DND-41 (cell line): Measurements from ENCODE around the gene NEK10.

Experiments
- ATAC-seq: fragments of 200-7000 bp; cut with Tn5 transposase; 3 replicates; pipeline ENCODE4 v1.9.1; 2021; ENCODE audit warnings: low read depth; ENCODE audit not compliant: insufficient read depth
- DNase-seq: peaks from one replicate; pipeline ENCODE4 v3.0.0-alpha.2; 2020
- H2AFZ ChIP-seq: 2 replicates; pipeline ENCODE4 v1.6.0; 2012; ENCODE audit warnings: low read depth, low read length
- H3K27ac ChIP-seq: 2 replicates; pipeline ENCODE4 v1.5.1; 2012; ENCODE audit warnings: low read length, inconsistent platforms
- H3K27me3 ChIP-seq: fragments of 200-600 bp; sonication (generic); 2 replicates; pipeline ENCODE4 v1.6.0; 2012; ENCODE audit warnings: low read length, mild to moderate bottlenecking, inconsistent platforms; ENCODE audit not compliant: insufficient read depth, poor library complexity
- H3K36me3 ChIP-seq: 2 replicates; pipeline ENCODE4 v1.5.1; 2012; ENCODE audit warnings: low read length, inconsistent platforms; ENCODE audit not compliant: insufficient read depth
- H3K4me1 ChIP-seq: 2 replicates; pipeline ENCODE4 v1.5.1; 2012; ENCODE audit warnings: mild to moderate bottlenecking, low read length; ENCODE audit not compliant: insufficient read depth
- H3K4me2 ChIP-seq: 2 replicates; pipeline ENCODE4 v1.6.0; 2012; ENCODE audit warnings: mild to moderate bottlenecking, moderate library complexity, low read length, inconsistent platforms; ENCODE audit not compliant: insufficient read depth
- H3K4me3 ChIP-seq, 2 experiments: fragments of 200-600 bp in 1 of 2; shearing (Covaris generic) in 1 of 2; 2 replicates each; pipeline ENCODE4 v1.5.1; 2012 to 2016; ENCODE audit warnings: inconsistent platforms in 2 of 2, low read length in 2 of 2, mild to moderate bottlenecking in 2 of 2, low read depth in 1 of 2, moderate library complexity in 1 of 2
- H3K79me2 ChIP-seq: 2 replicates; pipeline ENCODE4 v1.6.0; 2012; ENCODE audit warnings: low read length, inconsistent platforms; ENCODE audit not compliant: insufficient read depth
- H3K9ac ChIP-seq: 2 replicates; pipeline ENCODE4 v1.6.0; 2012; ENCODE audit warnings: low read depth, mild to moderate bottlenecking, inconsistent platforms, low read length, moderate library complexity
- H3K9me3 ChIP-seq: 2 replicates; pipeline ENCODE4 v1.5.1; 2012; ENCODE audit warnings: low read length, moderate library complexity, mild to moderate bottlenecking, inconsistent platforms; ENCODE audit not compliant: insufficient read depth, severe bottlenecking
- H4K20me1 ChIP-seq: 2 replicates; pipeline ENCODE4 v1.6.0; 2012; ENCODE audit warnings: low read length; ENCODE audit not compliant: insufficient read depth
- EZH2 ChIP-seq: IDR thresholded peaks from 3 replicates; pipeline ENCODE4 v1.6.1; 2012; ENCODE audit warnings: borderline replicate concordance, low read depth, mild to moderate bottlenecking, moderate library complexity, low read length, inconsistent platforms; ENCODE audit not compliant: severe bottlenecking
- TF ChIP-seq, protein P1 (sequence below): IDR thresholded peaks from 2 replicates; pipeline ENCODE4 v1.5.1; 2012; ENCODE audit warnings: borderline replicate concordance, low read length, moderate library complexity, mild to moderate bottlenecking; ENCODE audit not compliant: poor library complexity, severe bottlenecking; ENCODE audit errors: extremely low read depth

The NEK10 gene

DNA sequence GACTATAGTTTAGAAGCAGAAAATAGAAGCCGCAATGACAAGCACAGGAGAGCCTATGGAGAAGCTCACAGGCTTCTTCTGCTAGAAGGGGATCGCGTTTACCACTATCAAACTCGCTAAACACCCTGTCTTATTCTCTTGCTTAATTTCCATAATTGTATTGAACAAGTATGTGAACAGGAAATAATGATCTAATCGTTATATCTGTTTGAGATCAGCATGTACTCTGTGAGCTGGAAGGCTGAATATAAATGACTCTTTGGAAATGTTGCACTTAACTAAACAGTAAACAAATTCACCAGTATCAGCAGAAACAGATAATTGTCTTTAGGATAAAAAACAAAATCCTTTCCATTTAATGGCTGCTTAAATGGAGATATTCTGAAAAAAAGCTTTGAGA lies 15.0 kb downstream of the NEK10 start:
- DNase-seq, result no peak
- H3K79me2 ChIP-seq, result no peaks in the 10 kb centered on the region
- H3K4me1 ChIP-seq, result peaks cover 22% of the 10 kb centered on the region
- H3K9me3 ChIP-seq, result no peaks in the 10 kb centered on the region
- no peak overlapping the region for H3K4me3 ChIP-seq
- no peak for ATAC-seq
- TF ChIP-seq, protein P1, sequence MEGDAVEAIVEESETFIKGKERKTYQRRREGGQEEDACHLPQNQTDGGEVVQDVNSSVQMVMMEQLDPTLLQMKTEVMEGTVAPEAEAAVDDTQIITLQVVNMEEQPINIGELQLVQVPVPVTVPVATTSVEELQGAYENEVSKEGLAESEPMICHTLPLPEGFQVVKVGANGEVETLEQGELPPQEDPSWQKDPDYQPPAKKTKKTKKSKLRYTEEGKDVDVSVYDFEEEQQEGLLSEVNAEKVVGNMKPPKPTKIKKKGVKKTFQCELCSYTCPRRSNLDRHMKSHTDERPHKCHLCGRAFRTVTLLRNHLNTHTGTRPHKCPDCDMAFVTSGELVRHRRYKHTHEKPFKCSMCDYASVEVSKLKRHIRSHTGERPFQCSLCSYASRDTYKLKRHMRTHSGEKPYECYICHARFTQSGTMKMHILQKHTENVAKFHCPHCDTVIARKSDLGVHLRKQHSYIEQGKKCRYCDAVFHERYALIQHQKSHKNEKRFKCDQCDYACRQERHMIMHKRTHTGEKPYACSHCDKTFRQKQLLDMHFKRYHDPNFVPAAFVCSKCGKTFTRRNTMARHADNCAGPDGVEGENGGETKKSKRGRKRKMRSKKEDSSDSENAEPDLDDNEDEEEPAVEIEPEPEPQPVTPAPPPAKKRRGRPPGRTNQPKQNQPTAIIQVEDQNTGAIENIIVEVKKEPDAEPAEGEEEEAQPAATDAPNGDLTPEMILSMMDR, result no peak
- no peak for TF ChIP-seq EZH2
- no peaks in the 10 kb centered on the region for H3K36me3 ChIP-seq
- no peak overlapping the region for H2AFZ ChIP-seq
- H3K27me3 ChIP-seq, result no peaks in the 10 kb centered on the region
- no peak overlapping the region for H3K4me2 ChIP-seq
- H3K9ac ChIP-seq, result no peak overlapping the region
- no peaks in the 10 kb centered on the region for H4K20me1 ChIP-seq
- no peak overlapping the region for H3K27ac ChIP-seq

DNA sequence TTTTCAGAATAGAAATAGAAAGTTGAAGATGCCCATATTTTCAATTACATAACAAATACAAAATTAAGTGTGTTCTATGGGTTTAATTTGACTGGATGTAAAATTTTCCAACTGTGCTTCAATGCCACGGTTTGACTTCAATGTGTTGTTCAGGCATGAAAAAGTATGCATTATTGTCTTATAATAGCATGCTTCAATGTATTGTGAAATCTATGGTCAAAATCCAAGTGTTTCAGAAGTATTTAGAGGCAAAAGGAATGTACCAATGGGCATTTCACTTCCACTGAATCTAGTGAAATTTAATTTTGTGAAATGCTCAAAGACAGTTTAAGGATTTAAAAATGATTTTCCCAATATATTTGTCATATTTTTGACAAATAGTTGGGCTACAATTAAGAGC lies 16.0 kb downstream of the NEK10 start:
- DNase-seq (no peak), ATAC-seq (no peak)
- H3K4me1 ChIP-seq, result peaks cover 13% of the 10 kb centered on the region
- H3K4me2 ChIP-seq, result no peak overlapping the region
- H3K27me3 ChIP-seq, result no peaks in the 10 kb centered on the region
- no peaks in the 10 kb centered on the region for H3K79me2 ChIP-seq
- no peaks in the 10 kb centered on the region for H3K9me3 ChIP-seq
- no peaks in the 10 kb centered on the region for H4K20me1 ChIP-seq
- H3K27ac ChIP-seq, result no peak overlapping the region
- H3K9ac ChIP-seq, result no peak overlapping the region
- no peaks in the 10 kb centered on the region for H3K36me3 ChIP-seq
- no peak overlapping the region for H3K4me3 ChIP-seq
- TF ChIP-seq, protein P1, result no peak
- no peak for TF ChIP-seq EZH2
- H2AFZ ChIP-seq, result no peak overlapping the region

DNA sequence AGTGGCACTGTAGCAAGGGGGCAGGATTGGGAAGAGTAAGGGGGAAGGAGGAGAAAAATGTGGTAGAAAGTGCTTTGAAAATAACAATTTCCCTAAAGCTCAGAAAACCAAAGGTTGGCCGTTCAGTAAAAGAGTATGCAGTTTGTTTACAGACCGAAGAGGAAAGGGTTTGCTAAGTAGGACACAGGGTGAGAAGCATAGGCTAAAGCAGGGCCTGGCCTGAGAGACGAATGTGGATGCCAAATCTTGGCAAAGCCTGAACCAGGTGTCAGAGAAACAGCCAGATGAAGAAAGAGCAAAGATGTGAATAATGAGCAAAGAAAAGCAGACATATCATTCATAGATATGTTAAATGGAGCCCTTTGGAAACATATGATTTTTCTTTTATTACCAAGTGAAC lies 17.1 kb downstream of the NEK10 start:
- Histone ChIP-seq H3K9ac (no peak overlapping the region), H2AFZ (no peak overlapping the region), H3K79me2 (no peaks in the 10 kb centered on the region), H3K4me2 (no peak overlapping the region), H3K4me3 (no peak overlapping the region), H3K27ac (no peak overlapping the region), H4K20me1 (no peaks in the 10 kb centered on the region), H3K27me3 (no peaks in the 10 kb centered on the region), H3K36me3 (no peaks in the 10 kb centered on the region), H3K9me3 (no peaks in the 10 kb centered on the region), H3K4me1 (peaks cover 11% of the 10 kb centered on the region)
- no peak for DNase-seq
- no peak for ATAC-seq
- no peak for TF ChIP-seq EZH2
- TF ChIP-seq, protein P1, result no peak

DNA sequence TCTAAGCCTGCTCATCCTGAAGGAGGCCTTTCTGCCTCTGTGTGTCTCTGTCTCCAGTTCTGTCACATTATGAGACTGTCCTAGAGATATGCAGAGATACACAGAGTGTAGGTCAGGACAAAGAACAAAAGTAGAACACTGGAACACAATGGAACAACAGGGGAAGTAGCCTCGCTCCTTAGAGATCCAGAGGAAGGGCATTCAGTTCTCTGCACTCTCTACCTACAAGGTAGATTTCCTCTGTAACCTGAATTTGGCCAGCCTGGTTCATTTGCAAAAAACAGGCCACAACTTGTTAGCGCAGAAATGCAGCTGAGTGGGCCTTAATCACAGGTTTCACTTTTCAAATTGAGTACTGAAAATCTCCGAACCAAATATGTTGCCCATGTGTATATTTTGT lies 19.4 kb downstream of the NEK10 start:
- Histone ChIP-seq H3K9ac (no peak overlapping the region), H3K27ac (peak overlapping the region; percentile 48), H3K9me3 (no peaks in the 10 kb centered on the region), H3K27me3 (no peaks in the 10 kb centered on the region), H3K4me1 (peaks cover 16% of the 10 kb centered on the region), H3K4me2 (peak overlapping the region; percentile 28), H3K36me3 (no peaks in the 10 kb centered on the region), H3K4me3 (no peak overlapping the region), H2AFZ (peak overlapping the region; percentile 64), H3K79me2 (no peaks in the 10 kb centered on the region), H4K20me1 (no peaks in the 10 kb centered on the region)
- peak; percentile 20 for DNase-seq
- ATAC-seq, result peak; percentile 18; the same call in 1 of the 3 replicates
- TF ChIP-seq EZH2, result no peak
- TF ChIP-seq, protein P1, result no peak
